Measurements from ENCODE around the gene KCTD2. TPM values are rescaled to one million over a fixed set of nuclear protein-coding genes. Genes with fewer than 3 reads are reported as not detected.
A peak's percentile ranks its signal among the peaks of the same experiment; 100 is the strongest.

KCTD2 gene
- total and polyA plus RNA-seq, 9 of the 15 experiments (the other 6 are each of a cell fraction or from before 2014, with no cell fraction given): 1.7 to 32.9 (median 15.8) TPM

DNA sequence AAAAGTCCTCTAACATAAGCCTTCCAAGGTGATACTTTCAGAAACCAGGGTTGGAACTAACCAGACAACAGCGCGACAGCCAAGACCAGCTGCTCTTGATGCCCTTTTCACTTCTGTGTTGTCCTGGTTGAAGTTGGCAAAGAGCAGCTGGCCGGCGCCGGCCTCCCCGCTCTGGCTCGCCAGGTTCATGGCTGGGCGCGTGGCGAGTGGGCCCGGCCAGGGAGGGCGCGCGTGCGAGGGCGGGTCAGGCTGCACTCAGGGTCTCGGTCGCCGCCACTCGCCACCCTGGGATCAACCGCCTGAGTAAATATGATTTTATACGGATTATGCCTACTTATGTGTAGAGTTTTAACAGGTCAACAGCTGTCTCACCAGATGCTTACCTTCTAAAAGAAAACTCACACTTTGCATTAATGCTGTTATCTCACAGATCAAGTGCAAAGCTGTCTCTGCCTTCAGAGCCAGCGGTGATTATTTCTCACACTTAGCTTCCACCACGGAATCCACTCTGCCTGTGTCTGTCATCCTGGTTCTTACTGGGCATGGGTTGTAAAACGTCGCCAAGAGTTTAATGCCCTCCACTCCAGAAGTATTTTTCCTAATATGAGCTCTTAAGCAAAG, 13.5 kb downstream of the KCTD2 start:
- peak; percentile 6 for FAIRE-seq
- no peaks in the 10 kb centered on the region for H3K27me3 ChIP-seq (ENCODE audit: control insufficient read depth in 2 of 2, insufficient read depth in 2 of 2, low read length in 2 of 2)
- no peaks in the 10 kb centered on the region for H3K79me2 ChIP-seq (ENCODE audit: control insufficient read depth, insufficient read depth, low read length)
- no peak overlapping the region for H3K9ac ChIP-seq (ENCODE audit: insufficient read depth in 1 of 2, low read depth in 2 of 2, low read length in 2 of 2)
- H4K20me1 ChIP-seq (replicated peaks; ENCODE audit: control insufficient read depth, insufficient read depth, low read length): 0 out of 2 replicates have a peak, but pooled peaks cover 3% of the 10 kb centered on the region
- no peak overlapping the region for H3K4me3 ChIP-seq
- DNase-seq (ENCODE audit: extremely low read depth in 1 of 4, low spot score in 3 of 4): peak in 1 of 4 experiments; percentile 3
- POLR2A ChIA-PET: interaction anchor here (0.6 to 1.8 kb wide), 14 partner anchors 9 to 195 kb away, joined by 3 to 12 read pairs (median 3); partner anchors contain the start of genes ATP5PD, JPT1, KCTD2 and SLC16A5
- intact Hi-C loops (cut with micrococcal nuclease): loop anchor here (2.0 kb wide), 1 partner anchor 70 kb away; the partner anchor contains the start of gene NT5C
- H2AFZ ChIP-seq (ENCODE audit: low read depth, low read length): no peak overlapping the region
- H3K36me3 ChIP-seq (ENCODE audit: control insufficient read depth, insufficient read depth, low read length): peaks cover 82% of the 10 kb centered on the region
- TF ChIP-seq DPF2 (IDR thresholded peaks at IDR 0.05): no peak
- 0 out of 2 replicates have a peak, but pooled peaks have one; percentile 35 for TF ChIP-seq RBFOX2 (IDR thresholded peaks at IDR 0.05; ENCODE audit: low read depth, low read length)
- BruUV-seq (replicated peaks): no TSS peak
- no peak overlapping the region for H3K4me2 ChIP-seq (ENCODE audit: insufficient read depth, low read length)
- H3K9me1 ChIP-seq (ENCODE audit: control insufficient read depth, insufficient read depth, low read length): no peaks in the 10 kb centered on the region
- CTCF ChIA-PET (ENCODE audit: low intra/inter-chr PET ratio): interaction anchor here (0.5 to 1.5 kb wide), 6 partner anchors 27 to 141 kb away, joined by 3 to 12 read pairs (median 4); partner anchors contain the start of gene SLC16A5
- H3K9me3 ChIP-seq (replicated peaks; ENCODE audit: control insufficient read depth, insufficient read depth, low read depth, low read length): no peaks in the 10 kb centered on the region
- ATAC-seq: no peak
- in situ Hi-C loops (cut with MboI): loop anchor here (5.0 kb wide), 1 partner anchor 52 kb away; no protein-coding TSS in a partner anchor
- peak overlapping the region; percentile 7; the same call in 1 of the 3 replicates for H3K27ac ChIP-seq (ENCODE audit: extremely low read depth, low read depth, low read length)
- WGBS (ENCODE audit: insufficient coverage, low coverage, missing lambda C conversion rate): 94% methylated on average over 11 of the region's 26 CpGs
- peaks cover 0 to 3% of the 10 kb centered on the region in 2 experiments; a peak in 2 of 5 replicates for H3K4me1 ChIP-seq (replicated peaks in 1 of 2; ENCODE audit: control insufficient read depth in 2 of 2, insufficient read depth in 2 of 2, low read length in 2 of 2)

GRCh38 chr17:75061055-75061438, 14.0 kb downstream of the KCTD2 start:
- ATAC-seq (no peak), DNase-seq (ENCODE audit: extremely low read depth in 1 of 4, low spot score in 3 of 4) (peak in 1 of 4 experiments; percentile 9), FAIRE-seq (no peak)
- 0 out of 2 replicates have a peak, but pooled peaks cover 3% of the 10 kb centered on the region for H4K20me1 ChIP-seq (replicated peaks; ENCODE audit: control insufficient read depth, insufficient read depth, low read length)
- no peak overlapping the region for H2AFZ ChIP-seq (ENCODE audit: low read depth, low read length)
- CTCF ChIA-PET (ENCODE audit: low intra/inter-chr PET ratio): no interaction called here
- in situ Hi-C loops (cut with MboI) (loop anchor here (5.0 kb wide), 1 partner anchor 51 kb away; no protein-coding TSS in a partner anchor), intact Hi-C loops (cut with micrococcal nuclease) (loop anchor here (2.0 kb wide), 1 partner anchor 70 kb away; the partner anchor contains the start of gene NT5C)
- POLR2A ChIA-PET: interaction anchor here (0.6 to 1.8 kb wide), 7 partner anchors 11 to 186 kb away, joined by 3 to 8 read pairs (median 3); partner anchors contain the start of genes ATP5PD and KCTD2
- H3K27ac ChIP-seq (ENCODE audit: extremely low read depth, low read depth, low read length): no peak overlapping the region
- WGBS (ENCODE audit: insufficient coverage, low coverage, missing lambda C conversion rate): 93% methylated on average over 10 of the region's 10 CpGs
- no peaks in the 10 kb centered on the region for H3K27me3 ChIP-seq (ENCODE audit: control insufficient read depth in 2 of 2, insufficient read depth in 2 of 2, low read length in 2 of 2)
- no TSS peak for BruUV-seq (replicated peaks)
- H3K9me3 ChIP-seq (replicated peaks; ENCODE audit: control insufficient read depth, insufficient read depth, low read depth, low read length): no peaks in the 10 kb centered on the region
- peaks cover 78% of the 10 kb centered on the region for H3K36me3 ChIP-seq (ENCODE audit: control insufficient read depth, insufficient read depth, low read length)
- no peak overlapping the region for H3K4me3 ChIP-seq
- no peak overlapping the region for H3K4me2 ChIP-seq (ENCODE audit: insufficient read depth, low read length)
- H3K4me1 ChIP-seq (replicated peaks in 1 of 2; ENCODE audit: control insufficient read depth in 2 of 2, insufficient read depth in 2 of 2, low read length in 2 of 2): peaks cover 0 to 3% of the 10 kb centered on the region in 2 experiments; a peak in 2 of 5 replicates
- no peaks in the 10 kb centered on the region for H3K9me1 ChIP-seq (ENCODE audit: control insufficient read depth, insufficient read depth, low read length)
- no peak overlapping the region for H3K9ac ChIP-seq (ENCODE audit: insufficient read depth in 1 of 2, low read depth in 2 of 2, low read length in 2 of 2)
- H3K79me2 ChIP-seq (ENCODE audit: control insufficient read depth, insufficient read depth, low read length): no peaks in the 10 kb centered on the region
- TF ChIP-seq MCM5 (IDR thresholded peaks at IDR 0.05; ENCODE audit: low read depth) (no peak), CCNT2 (IDR thresholded peaks at IDR 0.05; ENCODE audit: borderline replicate concordance, extremely low read depth, insufficient read length, low read depth, low read length) (no peak), TOE1 (IDR thresholded peaks at IDR 0.05; ENCODE audit: borderline replicate concordance) (no peak), TOE1 (CRISPR knock-in tag; IDR thresholded peaks at IDR 0.05; ENCODE audit: borderline replicate concordance, low read depth) (no peak), MECOM (CRISPR knock-in tag; IDR thresholded peaks at IDR 0.05) (no peak), PHTF2 (CRISPR knock-in tag; IDR thresholded peaks at IDR 0.05) (no peak), RHOXF2B (CRISPR knock-in tag; conservative IDR thresholded peaks at IDR 0.05) (no peak)
- TF ChIP-seq, protein P1, sequence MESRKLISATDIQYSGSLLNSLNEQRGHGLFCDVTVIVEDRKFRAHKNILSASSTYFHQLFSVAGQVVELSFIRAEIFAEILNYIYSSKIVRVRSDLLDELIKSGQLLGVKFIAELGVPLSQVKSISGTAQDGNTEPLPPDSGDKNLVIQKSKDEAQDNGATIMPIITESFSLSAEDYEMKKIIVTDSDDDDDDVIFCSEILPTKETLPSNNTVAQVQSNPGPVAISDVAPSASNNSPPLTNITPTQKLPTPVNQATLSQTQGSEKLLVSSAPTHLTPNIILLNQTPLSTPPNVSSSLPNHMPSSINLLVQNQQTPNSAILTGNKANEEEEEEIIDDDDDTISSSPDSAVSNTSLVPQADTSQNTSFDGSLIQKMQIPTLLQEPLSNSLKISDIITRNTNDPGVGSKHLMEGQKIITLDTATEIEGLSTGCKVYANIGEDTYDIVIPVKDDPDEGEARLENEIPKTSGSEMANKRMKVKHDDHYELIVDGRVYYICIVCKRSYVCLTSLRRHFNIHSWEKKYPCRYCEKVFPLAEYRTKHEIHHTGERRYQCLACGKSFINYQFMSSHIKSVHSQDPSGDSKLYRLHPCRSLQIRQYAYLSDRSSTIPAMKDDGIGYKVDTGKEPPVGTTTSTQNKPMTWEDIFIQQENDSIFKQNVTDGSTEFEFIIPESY (CRISPR knock-in tag; IDR thresholded peaks at IDR 0.05): no peak
- TF ChIP-seq, protein P2, sequence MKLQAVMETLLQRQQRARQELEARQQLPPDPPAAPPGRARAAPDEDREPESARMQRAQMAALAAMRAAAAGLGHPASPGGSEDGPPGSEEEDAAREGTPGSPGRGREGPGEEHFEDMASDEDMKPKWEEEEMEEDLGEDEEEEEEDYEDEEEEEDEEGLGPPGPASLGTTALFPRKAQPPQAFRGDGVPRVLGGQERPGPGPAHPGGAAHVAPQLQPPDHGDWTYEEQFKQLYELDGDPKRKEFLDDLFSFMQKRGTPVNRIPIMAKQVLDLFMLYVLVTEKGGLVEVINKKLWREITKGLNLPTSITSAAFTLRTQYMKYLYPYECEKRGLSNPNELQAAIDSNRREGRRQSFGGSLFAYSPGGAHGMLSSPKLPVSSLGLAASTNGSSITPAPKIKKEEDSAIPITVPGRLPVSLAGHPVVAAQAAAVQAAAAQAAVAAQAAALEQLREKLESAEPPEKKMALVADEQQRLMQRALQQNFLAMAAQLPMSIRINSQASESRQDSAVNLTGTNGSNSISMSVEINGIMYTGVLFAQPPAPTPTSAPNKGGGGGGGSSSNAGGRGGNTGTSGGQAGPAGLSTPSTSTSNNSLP (IDR thresholded peaks at IDR 0.05; ENCODE audit: borderline replicate concordance, low read depth, low read length): no peak
